Ishikawa (cell line): ENCODE measurements around the gene BMERB1.

ENCODE experiments used
- CEBPB ChIP-seq: IDR thresholded peaks from 2 replicates; pipeline ENCODE4 v1.6.1; 2012
- CREB1 ChIP-seq: IDR thresholded peaks from 2 replicates; pipeline ENCODE4 v1.6.1; 2012; ENCODE audit warnings: low read depth
- EGR1 ChIP-seq: IDR thresholded peaks from 2 replicates; pipeline ENCODE4 v1.6.1; 2012
- EP300 ChIP-seq: IDR thresholded peaks from 2 replicates; pipeline ENCODE4 v1.6.1; 2012; ENCODE audit warnings: borderline replicate concordance
- FOXM1 ChIP-seq: IDR thresholded peaks from 2 replicates; pipeline ENCODE4 v1.6.1; 2012; ENCODE audit warnings: low read depth, borderline replicate concordance
- NFIC ChIP-seq: IDR thresholded peaks from 2 replicates; pipeline ENCODE4 v1.6.1; 2012
- RAD21 ChIP-seq: IDR thresholded peaks from 2 replicates; pipeline ENCODE4 v1.6.1; 2012; ENCODE audit warnings: low read depth
- TAF1 ChIP-seq: IDR thresholded peaks from 2 replicates; pipeline ENCODE4 v1.6.1; 2012; ENCODE audit warnings: low read depth, mild to moderate bottlenecking
- TCF12 ChIP-seq: IDR thresholded peaks from 2 replicates; pipeline ENCODE4 v1.6.1; 2012; ENCODE audit warnings: low read depth
- TEAD4 ChIP-seq: IDR thresholded peaks from 2 replicates; pipeline ENCODE4 v1.6.1; 2012
- USF1 ChIP-seq: IDR thresholded peaks from 2 replicates; pipeline ENCODE4 v1.6.1; 2012
- YY1 ChIP-seq: IDR thresholded peaks from 2 replicates; pipeline ENCODE4 v1.6.1; 2012; ENCODE audit warnings: low read depth
- ZBTB7A ChIP-seq: IDR thresholded peaks from 2 replicates; pipeline ENCODE4 v1.6.1; 2012; ENCODE audit warnings: low read depth
- TF ChIP-seq, protein P1 (sequence below): IDR thresholded peaks from 2 replicates; pipeline ENCODE4 v1.6.1; 2012
- TF ChIP-seq, protein P2 (sequence below): IDR thresholded peaks from 2 replicates; pipeline ENCODE4 v1.6.1; 2012; ENCODE audit warnings: low read depth, mild to moderate bottlenecking

The BMERB1 gene

GRCh38 chr16:15489016-15489415 is 54.6 kb downstream of the BMERB1 start:
- TF ChIP-seq TAF1, result no peak
- TF ChIP-seq, protein P1, sequence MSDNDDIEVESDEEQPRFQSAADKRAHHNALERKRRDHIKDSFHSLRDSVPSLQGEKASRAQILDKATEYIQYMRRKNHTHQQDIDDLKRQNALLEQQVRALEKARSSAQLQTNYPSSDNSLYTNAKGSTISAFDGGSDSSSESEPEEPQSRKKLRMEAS, result no peak
- TF ChIP-seq NFIC, result no peak
- TF ChIP-seq YY1, result no peak
- no peak for TF ChIP-seq EP300
- no peak for TF ChIP-seq USF1

- TF ChIP-seq USF1 (no peak), NFIC (no peak), RAD21 (no peak), CEBPB (no peak), ZBTB7A (no peak), TCF12 (no peak), EP300 (no peak), FOXM1 (no peak), CREB1 (no peak), TAF1 (no peak), YY1 (no peak), EGR1 (no peak), TEAD4 (no peak)
- TF ChIP-seq, protein P1, result no peak
- TF ChIP-seq, protein P2, sequence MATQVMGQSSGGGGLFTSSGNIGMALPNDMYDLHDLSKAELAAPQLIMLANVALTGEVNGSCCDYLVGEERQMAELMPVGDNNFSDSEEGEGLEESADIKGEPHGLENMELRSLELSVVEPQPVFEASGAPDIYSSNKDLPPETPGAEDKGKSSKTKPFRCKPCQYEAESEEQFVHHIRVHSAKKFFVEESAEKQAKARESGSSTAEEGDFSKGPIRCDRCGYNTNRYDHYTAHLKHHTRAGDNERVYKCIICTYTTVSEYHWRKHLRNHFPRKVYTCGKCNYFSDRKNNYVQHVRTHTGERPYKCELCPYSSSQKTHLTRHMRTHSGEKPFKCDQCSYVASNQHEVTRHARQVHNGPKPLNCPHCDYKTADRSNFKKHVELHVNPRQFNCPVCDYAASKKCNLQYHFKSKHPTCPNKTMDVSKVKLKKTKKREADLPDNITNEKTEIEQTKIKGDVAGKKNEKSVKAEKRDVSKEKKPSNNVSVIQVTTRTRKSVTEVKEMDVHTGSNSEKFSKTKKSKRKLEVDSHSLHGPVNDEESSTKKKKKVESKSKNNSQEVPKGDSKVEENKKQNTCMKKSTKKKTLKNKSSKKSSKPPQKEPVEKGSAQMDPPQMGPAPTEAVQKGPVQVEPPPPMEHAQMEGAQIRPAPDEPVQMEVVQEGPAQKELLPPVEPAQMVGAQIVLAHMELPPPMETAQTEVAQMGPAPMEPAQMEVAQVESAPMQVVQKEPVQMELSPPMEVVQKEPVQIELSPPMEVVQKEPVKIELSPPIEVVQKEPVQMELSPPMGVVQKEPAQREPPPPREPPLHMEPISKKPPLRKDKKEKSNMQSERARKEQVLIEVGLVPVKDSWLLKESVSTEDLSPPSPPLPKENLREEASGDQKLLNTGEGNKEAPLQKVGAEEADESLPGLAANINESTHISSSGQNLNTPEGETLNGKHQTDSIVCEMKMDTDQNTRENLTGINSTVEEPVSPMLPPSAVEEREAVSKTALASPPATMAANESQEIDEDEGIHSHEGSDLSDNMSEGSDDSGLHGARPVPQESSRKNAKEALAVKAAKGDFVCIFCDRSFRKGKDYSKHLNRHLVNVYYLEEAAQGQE, result no peak
Observed at GRCh38 chr16:15490123-15490711, 55.8 kb downstream of the BMERB1 start.

- TF ChIP-seq CREB1 (no peak), NFIC (no peak), TEAD4 (no peak), FOXM1 (no peak), YY1 (no peak), EGR1 (no peak), EP300 (no peak), RAD21 (no peak), USF1 (no peak), ZBTB7A (no peak), CEBPB (no peak), TCF12 (no peak), TAF1 (no peak)
- TF ChIP-seq, protein P1, result no peak
- TF ChIP-seq, protein P2, result no peak
Observed at GRCh38 chr16:15491411-15491810, 57.0 kb downstream of the BMERB1 start.

DNA sequence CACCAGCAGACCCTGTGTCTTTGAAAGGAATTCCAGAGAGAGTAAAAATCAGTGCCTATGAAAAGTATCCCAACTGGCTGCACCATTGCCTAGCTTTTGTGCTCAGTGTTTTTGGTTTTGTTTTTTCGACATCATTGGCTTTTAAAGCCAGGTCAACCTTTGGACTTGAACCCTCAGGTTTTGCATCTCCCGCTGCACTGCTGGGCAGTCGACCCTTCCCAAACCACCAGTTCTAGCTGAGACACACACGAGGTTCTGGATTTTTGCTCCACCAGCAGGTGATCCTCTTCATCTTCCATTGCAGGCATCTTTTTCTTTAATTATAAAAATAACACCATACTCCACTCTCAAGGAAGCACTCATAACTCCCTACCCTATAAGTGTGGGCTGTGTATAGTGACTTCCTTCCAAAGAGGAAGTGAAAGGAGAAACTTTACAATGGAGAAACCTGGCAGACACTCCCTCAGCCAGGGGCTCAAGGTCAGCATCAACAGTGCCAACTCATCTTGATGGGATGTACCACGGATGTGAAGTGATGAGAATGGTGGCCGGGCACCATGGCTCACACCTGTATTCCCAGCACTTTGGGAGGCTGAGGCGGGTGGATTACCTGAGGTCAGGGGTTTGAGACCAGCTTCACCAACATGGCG is 57.8 kb downstream of the BMERB1 start:
- TF ChIP-seq USF1 (no peak), EGR1 (no peak), TEAD4 (no peak), RAD21 (no peak), FOXM1 (no peak), TCF12 (no peak), CEBPB (no peak), EP300 (no peak), ZBTB7A (no peak), NFIC (no peak), TAF1 (no peak), CREB1 (no peak), YY1 (no peak)
- TF ChIP-seq, protein P2, result no peak
- TF ChIP-seq, protein P1, result no peak
